Stimulated activated CD4-positive, alpha-beta T cell treated with anti-CD3 and anti-CD28 coated beads, TNF-alpha, amount 100 ng/mL, for 24 hours (primary cell): ENCODE results near the gene KIR3DL2.
"Not testable (repeated sequence)": the region's sequence is repeated elsewhere in the genome, so short reads cannot be mapped to it uniquely, and the experiment has no call there.

Source experiments
- DNase-seq, 3 experiments: peaks; one replicate each; pipeline ENCODE4 v3.0.0-alpha.2; 2020; ENCODE audit warnings: low read depth in 3 of 3

The KIR3DL2 gene

DNA sequence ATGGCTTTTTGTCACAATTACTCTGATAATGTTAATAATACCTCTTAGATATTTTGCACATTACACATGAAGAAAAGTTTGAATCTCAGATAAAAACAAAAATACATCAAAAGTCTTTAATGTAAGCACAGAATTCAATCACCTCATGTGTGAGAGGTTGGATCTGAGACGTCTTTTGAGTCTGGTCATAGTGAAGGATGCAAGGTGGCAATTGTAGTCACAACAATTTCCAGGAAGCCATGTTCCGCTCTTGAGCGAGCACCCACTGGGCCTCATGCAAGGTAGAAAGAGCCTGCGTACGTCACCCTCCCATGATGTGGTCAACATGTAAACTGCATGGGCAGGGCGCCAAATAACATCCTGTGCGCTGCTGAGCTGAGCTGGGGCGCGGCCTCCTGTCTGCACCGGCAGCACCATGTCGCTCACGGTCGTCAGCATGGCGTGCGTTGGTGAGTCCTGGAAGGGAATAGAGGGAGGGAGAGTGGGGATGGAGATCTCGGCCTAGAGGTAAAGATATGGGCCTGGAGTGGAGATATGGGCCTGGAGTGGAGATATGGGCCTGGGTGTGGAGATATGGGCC lies at the start of gene KIR3DL2:
Gene KIR3DL2 (plus strand): TSS at position 383 of the 580 bp plus-strand sequence. CDS start 33 bp downstream, at position 416.
- not testable (repeated sequence) for DNase-seq

GRCh38 chr19:54803410-54803809 lies 46.8 kb upstream of the KIR3DL2 start, which contains the start of gene KIR2DL4:
TSS of gene KIR2DL4 (plus strand) at chr19:54803610. CDS start at chr19:54803652, 42 bp downstream.
- no peak for DNase-seq

- DNase-seq: no peak
Observed at GRCh38 chr19:54804101-54804500, 46.1 kb upstream of the KIR3DL2 start.

DNA sequence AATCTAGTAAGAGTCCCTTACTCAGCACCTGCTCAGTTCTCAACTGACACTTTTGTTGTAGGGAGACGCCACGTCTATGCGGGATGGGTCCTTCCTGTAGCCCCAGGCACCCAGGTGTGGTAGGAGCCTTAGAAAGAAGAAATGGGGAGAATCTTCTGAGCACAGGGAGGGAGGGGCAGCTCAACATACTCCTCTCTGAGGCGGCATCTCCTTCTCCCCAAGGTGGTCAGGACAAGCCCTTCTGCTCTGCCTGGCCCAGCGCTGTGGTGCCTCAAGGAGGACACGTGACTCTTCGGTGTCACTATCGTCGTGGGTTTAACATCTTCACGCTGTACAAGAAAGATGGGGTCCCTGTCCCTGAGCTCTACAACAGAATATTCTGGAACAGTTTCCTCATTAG lies 45.7 kb upstream of the KIR3DL2 start:
- DNase-seq: no peak

GRCh38 chr19:54805665-54806515 lies 44.4 kb upstream of the KIR3DL2 start:
- no peak for DNase-seq

GRCh38 chr19:54806516-54806838 lies 43.8 kb upstream of the KIR3DL2 start:
- no peak for DNase-seq

GRCh38 chr19:54814571-54814970 lies 35.7 kb upstream of the KIR3DL2 start:
- not testable (repeated sequence) for DNase-seq

- DNase-seq: not testable (repeated sequence)
Observed at GRCh38 chr19:54816251-54816650, 34.0 kb upstream of the KIR3DL2 start, which contains the start of gene KIR3DL1. TSS of gene KIR3DL1 (plus strand) at chr19:54816468.

DNA sequence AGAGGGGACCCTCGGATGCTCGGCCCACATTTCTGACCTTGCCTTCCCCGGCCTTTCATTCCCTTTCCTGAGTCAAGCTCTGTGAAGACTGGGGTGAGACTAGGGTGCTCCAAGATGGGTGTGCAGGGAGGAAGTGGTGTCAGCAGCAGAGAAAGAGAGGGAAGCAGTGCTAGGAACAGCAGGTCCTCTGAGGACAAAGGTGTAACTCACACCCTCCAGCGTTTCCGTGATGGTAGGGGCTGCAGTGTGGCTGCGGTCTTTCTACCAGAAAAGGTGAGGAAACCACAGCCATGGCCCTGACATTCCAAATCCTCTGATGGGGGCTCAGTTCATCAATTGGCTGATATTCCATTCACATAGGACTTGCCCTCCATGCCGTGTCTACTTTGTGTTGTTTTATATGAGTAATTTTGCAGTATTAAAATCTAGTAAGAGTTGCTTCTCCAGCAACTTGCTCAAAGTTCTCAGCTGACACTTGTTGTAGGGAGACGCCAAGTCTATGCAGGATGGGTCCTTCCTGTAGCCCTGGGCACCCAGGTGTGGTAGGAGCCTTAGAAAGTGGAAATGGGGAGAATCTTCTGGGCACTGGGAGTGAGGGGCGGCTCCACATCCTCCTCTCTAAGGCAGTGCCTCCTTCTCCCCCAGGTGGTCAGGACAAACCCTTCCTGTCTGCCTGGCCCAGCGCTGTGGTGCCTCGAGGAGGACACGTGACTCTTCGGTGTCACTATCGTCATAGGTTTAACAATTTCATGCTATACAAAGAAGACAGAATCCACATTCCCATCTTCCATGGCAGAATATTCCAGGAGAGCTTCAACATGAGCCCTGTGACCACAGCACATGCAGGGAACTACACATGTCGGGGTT lies 32.3 kb upstream of the KIR3DL2 start:
- no peak for DNase-seq

- not testable (repeated sequence) for DNase-seq
Observed at GRCh38 chr19:54824416-54824815, 25.8 kb upstream of the KIR3DL2 start.

DNA sequence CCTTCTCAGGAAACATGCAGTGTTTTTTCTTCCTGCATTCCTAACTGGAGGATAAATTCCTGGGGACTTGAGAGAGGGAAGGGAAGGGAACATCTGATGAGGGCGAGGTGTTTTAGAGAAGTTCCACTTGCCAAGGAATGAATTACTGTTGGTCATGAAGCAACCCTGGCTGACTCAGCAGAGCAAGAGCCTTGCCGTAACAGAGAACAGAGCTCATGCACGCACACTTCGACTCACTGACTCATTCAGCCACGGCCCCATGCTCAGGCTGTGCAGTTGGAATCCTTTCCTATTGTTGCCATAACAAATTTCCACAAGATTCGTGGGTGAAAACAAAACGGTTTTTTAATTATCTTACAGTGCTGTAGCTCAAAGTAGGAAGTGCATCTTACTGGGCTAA lies 24.9 kb upstream of the KIR3DL2 start:
- not testable (repeated sequence) for DNase-seq

- DNase-seq: not testable (repeated sequence)
Observed at GRCh38 chr19:54828064-54828463, 22.2 kb upstream of the KIR3DL2 start.

GRCh38 chr19:54832496-54832895 lies 17.7 kb upstream of the KIR3DL2 start, which contains the start of gene KIR2DS4:
TSS of gene KIR2DS4 (plus strand) at chr19:54832676.
- DNase-seq: not testable (repeated sequence)

- DNase-seq: not testable (repeated sequence)
Observed at GRCh38 chr19:54835126-54835525, 15.1 kb upstream of the KIR3DL2 start.

DNA sequence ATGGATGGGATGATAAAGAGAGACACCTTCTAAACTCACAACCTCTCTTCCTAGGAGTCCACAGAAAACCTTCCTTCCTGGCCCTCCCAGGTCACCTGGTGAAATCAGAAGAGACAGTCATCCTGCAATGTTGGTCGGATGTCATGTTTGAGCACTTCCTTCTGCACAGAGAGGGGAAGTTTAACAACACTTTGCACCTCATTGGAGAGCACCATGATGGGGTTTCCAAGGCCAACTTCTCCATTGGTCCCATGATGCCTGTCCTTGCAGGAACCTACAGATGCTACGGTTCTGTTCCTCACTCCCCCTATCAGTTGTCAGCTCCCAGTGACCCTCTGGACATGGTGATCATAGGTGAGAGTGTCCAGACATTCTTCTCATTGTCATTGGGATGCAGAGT lies 12.7 kb upstream of the KIR3DL2 start:
- DNase-seq: not testable (repeated sequence)

- not testable (repeated sequence) for DNase-seq
Observed at GRCh38 chr19:54843171-54843570, 7.1 kb upstream of the KIR3DL2 start.

DNA sequence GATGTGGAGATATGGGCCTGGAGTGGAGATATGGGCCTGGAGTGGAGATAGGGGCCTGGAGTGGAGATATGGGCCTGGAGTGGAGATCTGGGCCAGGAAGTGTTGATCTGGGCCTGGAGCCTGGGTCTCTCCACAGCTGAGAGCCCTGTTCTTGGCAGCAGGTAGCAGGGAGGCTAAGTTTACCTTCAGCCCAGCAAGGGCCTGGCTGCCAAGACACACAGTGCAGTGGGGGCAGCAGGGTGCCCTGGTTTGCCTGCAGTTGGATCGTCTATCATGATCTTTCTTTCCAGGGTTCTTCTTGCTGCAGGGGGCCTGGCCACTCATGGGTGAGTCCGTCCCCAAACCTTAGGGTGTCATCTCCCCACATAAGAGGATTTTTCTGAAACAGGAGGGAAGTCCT lies 687 bp downstream of the KIR3DL2 start:
- DNase-seq: no peak

DNA sequence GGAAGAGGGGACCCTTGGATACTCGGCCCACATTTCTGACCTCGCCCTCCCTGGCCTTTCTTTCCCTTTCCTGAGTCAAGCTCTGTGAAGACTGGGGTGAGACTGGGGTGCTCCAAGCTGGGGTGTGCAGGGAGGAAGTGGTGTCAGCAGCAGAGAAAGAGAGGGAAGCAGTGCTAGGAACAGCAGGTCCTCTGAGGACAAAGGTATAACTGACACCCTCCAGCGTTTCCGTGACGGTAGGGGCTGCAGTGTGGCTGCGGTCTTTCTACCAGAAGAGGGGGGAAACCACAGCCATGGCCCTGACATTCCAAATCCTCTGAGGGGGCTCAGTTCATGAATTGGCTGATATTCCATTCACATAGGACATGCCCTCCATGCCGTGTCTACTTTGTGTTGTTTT lies 1.1 kb downstream of the KIR3DL2 start:
- no peak for DNase-seq

DNA sequence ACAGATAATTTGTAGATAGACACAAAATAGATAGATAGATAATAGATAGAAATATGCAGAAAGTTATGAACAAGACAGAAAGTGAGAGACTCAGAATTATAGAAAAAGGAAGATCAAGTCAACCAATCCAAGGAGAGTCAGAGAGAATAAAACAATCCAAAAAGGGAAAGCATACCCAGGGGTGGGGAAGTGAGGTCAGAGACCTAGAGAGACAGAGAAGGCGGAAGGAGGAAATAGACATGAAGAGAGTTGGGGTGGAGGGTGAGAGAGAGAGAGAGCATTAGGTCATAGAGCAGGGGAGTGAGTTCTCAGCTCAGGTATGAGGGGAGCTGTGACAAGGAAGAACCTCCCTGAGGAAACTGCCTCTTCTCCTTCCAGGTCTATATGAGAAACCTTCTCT lies 5.0 kb downstream of the KIR3DL2 start:
- not testable (repeated sequence) for DNase-seq

DNA sequence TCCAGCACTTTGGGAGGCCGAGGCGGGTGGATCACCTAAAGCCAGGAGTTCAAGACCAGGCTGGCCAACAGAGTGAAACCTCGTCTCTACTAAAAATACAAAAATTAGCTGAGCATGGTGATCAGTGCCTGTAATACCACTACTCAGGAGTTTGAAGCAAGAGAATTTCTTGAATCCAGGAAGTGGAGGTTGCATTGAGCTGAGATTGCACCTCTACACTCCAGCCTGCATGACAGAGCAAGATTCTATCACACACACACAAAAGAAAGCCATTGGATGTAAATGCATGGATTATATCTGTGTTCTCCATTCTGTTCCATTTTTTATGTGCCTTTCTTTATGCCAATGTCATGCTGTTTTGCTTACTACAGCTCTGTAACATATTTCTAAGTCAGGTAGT lies 8.2 kb downstream of the KIR3DL2 start:
- DNase-seq: not testable (repeated sequence)

GRCh38 chr19:54859421-54859820 lies 9.2 kb downstream of the KIR3DL2 start:
- not testable (repeated sequence) for DNase-seq

DNA sequence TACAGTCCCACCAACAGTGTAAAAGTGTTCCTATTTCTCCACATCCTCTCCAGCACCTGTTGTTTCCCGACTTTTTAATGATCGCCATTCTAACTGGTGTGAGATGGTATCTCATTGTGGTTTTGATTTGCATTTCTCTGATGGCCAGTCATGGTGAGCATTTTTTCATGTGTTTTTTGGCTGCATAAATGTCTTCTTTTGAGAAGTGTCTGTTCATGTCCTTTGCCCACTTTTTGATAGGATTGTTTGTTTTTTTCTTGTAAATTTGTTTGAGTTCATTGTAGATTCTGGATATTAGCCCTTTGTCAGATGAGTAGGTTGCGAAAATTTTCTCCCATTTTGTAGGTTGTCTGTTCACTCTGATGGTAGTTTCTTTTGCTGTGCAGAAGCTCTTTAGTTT lies 13.2 kb downstream of the KIR3DL2 start:
- not testable (repeated sequence) for DNase-seq
